Gastrocnemius medialis (tissue), 4 donors: ENCODE measurements around the gene PPIP5K2.

ENCODE experiments used
- CTCF ChIP-seq, 5 experiments: fragments of 450-650 bp in 3 of 5; fragments of 200-600 bp in 2 of 5; sonication (generic) in 2 of 5; IDR thresholded peaks in 4 of 5; conservative IDR thresholded peaks in 1 of 5; 1 replicate in 4 of 5; 2 replicates in 1 of 5; pipeline ENCODE4 v1.5.1; 2016 to 2019; ENCODE audit warnings: antibody characterized with exemption in 5 of 5, mild to moderate bottlenecking in 3 of 5, moderate library complexity in 3 of 5
- POLR2A ChIP-seq, 2 donors: fragments of 450-650 bp; IDR thresholded peaks; one replicate each; pipeline ENCODE4 v1.6.1; 2017; ENCODE audit warnings: antibody characterized with exemption in 2 of 2, mild to moderate bottlenecking in 2 of 2, moderate library complexity in 2 of 2

- TF ChIP-seq CTCF (IDR thresholded peaks at IDR 0.05 in 4 of 5, conservative IDR thresholded peaks at IDR 0.05 in 1 of 5) (no peak), POLR2A (IDR thresholded peaks at IDR 0.05) (no peak)
Measured at GRCh38 chr5:103132684-103133083, 12.6 kb downstream of the PPIP5K2 start.
